Measurements from ENCODE around the gene C4BPB. TPM values are rescaled to one million over a fixed set of nuclear protein-coding genes. Genes with fewer than 3 reads are reported as not detected.

The C4BPB gene
- total and polyA plus RNA-seq, 2 experiments from 2014 or later, result 13.5 to 16.8 TPM

DNA sequence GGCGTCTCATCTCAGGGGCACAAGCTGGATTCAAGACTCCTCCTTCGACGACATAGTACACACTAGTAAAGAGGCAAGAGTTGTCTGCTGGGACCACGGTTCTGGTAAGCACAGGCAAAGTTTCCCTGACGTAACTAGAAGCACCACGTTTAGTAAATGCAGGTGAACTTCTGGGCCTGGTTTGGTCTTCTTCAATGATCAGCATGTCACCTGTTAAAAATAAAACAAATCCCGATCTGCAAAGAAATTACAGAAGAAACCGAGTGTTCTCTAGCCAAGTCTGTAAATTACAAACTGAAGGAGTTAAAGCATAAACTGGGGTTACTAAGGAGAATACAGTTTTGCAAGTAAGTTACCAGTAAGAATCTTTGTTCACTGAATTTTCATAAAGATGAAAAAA, 39.1 kb upstream of the C4BPB start:
- H3K27me3 ChIP-seq, result no peaks in the 10 kb centered on the region
- no peak for TF ChIP-seq EZH2 (IDR thresholded peaks at IDR 0.05; ENCODE audit: borderline replicate concordance)
- no peak for TF ChIP-seq CTCF (IDR thresholded peaks at IDR 0.05; ENCODE audit: poor library complexity)
- TF ChIP-seq EZH2phosphoT487 (IDR thresholded peaks at IDR 0.05; ENCODE audit: low read depth, severe bottlenecking, unreplicated experiment), result no peak
- H4K20me1 ChIP-seq (ENCODE audit: insufficient read depth, poor library complexity, severe bottlenecking), result peaks cover 23% of the 10 kb centered on the region
- H3K4me1 ChIP-seq (ENCODE audit: insufficient read depth), result peaks cover 42% of the 10 kb centered on the region
- no peaks in the 10 kb centered on the region for H3K9me2 ChIP-seq (replicated peaks; ENCODE audit: insufficient read depth)
- peak overlapping the region; percentile 89 for H3K27ac ChIP-seq
- H3K79me2 ChIP-seq, result peaks cover 56% of the 10 kb centered on the region
- no peaks in the 10 kb centered on the region for H3K36me3 ChIP-seq (replicated peaks; ENCODE audit: insufficient read depth, low read depth)
- WGBS (ENCODE audit: low lambda C conversion rate, missing lambda C conversion rate), result 69% methylated on average over 8 of the region's 8 CpGs
- no peak for DNase-seq (ENCODE audit: low spot score)
- no peak overlapping the region for H2AFZ ChIP-seq
- peak overlapping the region; percentile 72 for H3K4me3 ChIP-seq
- no peaks in the 10 kb centered on the region for H3K9me3 ChIP-seq (ENCODE audit: low read depth)
- peak overlapping the region; percentile 82 for H3K4me2 ChIP-seq

DNA sequence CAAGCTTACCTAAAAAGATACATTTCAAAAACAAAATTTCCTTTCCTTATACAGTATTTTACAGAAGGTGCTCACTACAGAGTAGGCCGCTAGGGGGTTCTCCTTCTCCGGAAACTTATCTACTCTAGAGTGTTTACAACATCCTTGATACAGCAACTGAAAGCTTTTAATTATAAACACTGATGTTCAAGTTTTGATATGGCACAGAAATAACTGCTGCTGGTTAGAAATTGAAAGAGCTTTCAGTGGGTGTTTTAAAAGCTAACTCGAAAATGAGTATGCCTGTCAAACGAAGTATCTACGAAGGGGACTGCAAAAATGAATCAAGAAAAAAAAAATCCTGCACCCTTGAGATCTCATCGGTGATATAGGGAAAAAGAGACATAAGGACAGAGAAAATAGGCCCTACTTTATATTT, 38.7 kb upstream of the C4BPB start:
- H3K4me2 ChIP-seq, result peak overlapping the region; percentile 82
- peak overlapping the region; percentile 72 for H3K4me3 ChIP-seq
- H3K27me3 ChIP-seq, result no peaks in the 10 kb centered on the region
- H4K20me1 ChIP-seq (ENCODE audit: insufficient read depth, poor library complexity, severe bottlenecking), result peaks cover 23% of the 10 kb centered on the region
- peak; percentile 78 for DNase-seq (ENCODE audit: low spot score)
- H3K27ac ChIP-seq, result peak overlapping the region; percentile 89
- no peaks in the 10 kb centered on the region for H3K9me2 ChIP-seq (replicated peaks; ENCODE audit: insufficient read depth)
- no peaks in the 10 kb centered on the region for H3K9me3 ChIP-seq (ENCODE audit: low read depth)
- TF ChIP-seq CTCF (IDR thresholded peaks at IDR 0.05; ENCODE audit: poor library complexity) (peak; percentile 78), EZH2phosphoT487 (IDR thresholded peaks at IDR 0.05; ENCODE audit: low read depth, severe bottlenecking, unreplicated experiment) (no peak)
- H3K4me1 ChIP-seq (ENCODE audit: insufficient read depth), result peaks cover 42% of the 10 kb centered on the region
- peaks cover 53% of the 10 kb centered on the region for H3K79me2 ChIP-seq
- 2% methylated on average over 6 of the region's 6 CpGs for WGBS (ENCODE audit: low lambda C conversion rate, missing lambda C conversion rate)
- no peaks in the 10 kb centered on the region for H3K36me3 ChIP-seq (replicated peaks; ENCODE audit: insufficient read depth, low read depth)
- peak overlapping the region; percentile 45 for H2AFZ ChIP-seq

DNA sequence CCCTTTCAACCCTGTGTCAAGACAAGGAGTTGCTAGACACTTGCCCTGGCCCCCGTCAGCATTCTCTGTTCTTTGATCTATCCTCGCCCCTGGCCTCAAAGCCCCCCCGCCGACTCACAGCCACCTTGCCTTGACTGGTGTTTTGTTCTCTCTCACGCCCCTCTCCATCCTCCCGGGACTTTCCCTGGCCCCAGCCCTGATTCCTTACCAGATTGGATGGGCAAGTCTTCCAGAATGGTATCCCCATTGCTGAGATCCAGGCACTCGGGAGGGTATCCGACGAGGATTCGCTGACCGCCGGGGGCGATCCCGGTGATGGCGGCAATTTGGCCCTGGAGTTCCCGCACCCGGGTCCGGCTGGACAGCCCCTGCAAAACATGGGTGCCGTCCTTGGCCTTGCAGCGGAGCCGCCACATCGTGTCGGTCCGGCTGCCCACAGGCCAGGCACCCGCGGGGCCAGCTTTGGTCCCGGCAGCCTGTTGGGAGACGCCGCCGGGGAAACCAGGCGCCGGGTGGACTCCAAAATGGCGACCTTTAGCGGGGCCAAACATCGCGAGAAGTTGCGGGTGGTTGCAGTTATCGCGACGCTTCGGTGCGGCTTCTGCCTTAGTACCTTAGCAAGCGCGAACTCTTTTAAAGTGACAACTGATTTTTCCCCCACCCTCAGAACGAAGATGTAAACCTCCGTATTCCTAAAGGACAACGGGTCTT, 38.0 kb upstream of the C4BPB start:
- Histone ChIP-seq H3K9me2 (replicated peaks; ENCODE audit: insufficient read depth) (no peaks in the 10 kb centered on the region), H3K36me3 (replicated peaks; ENCODE audit: insufficient read depth, low read depth) (no peaks in the 10 kb centered on the region), H3K27me3 (no peaks in the 10 kb centered on the region), H3K79me2 (peaks cover 48% of the 10 kb centered on the region), H3K27ac (peak overlapping the region; percentile 89), H3K9me3 (ENCODE audit: low read depth) (no peaks in the 10 kb centered on the region), H2AFZ (peak overlapping the region; percentile 81), H4K20me1 (ENCODE audit: insufficient read depth, poor library complexity, severe bottlenecking) (peaks cover 23% of the 10 kb centered on the region), H3K4me3 (peak overlapping the region; percentile 72), H3K4me2 (peak overlapping the region; percentile 83), H3K4me1 (ENCODE audit: insufficient read depth) (peaks cover 39% of the 10 kb centered on the region)
- under 1% methylated on average over 47 of the region's 47 CpGs for WGBS (ENCODE audit: low lambda C conversion rate, missing lambda C conversion rate)
- peak; percentile 96 for DNase-seq (ENCODE audit: low spot score)
- TF ChIP-seq EZH2phosphoT487 (IDR thresholded peaks at IDR 0.05; ENCODE audit: low read depth, severe bottlenecking, unreplicated experiment) (no peak), CTCF (IDR thresholded peaks at IDR 0.05; ENCODE audit: poor library complexity) (peak; percentile 3)
